Body of pancreas (tissue), 4 donors: ENCODE results near the gene ZNF521. TPM values are rescaled to one million over a fixed set of nuclear protein-coding genes. Genes with fewer than 3 reads are reported as not detected.

Experiments used
- ATAC-seq: fragments of 150-250 bp; one replicate; pipeline ENCODE4 v1.9.1; 2016
- DNase-seq, 4 donors: peaks; one replicate each; pipeline ENCODE4 v3.0.0-alpha.2; 2019
- H3K27ac ChIP-seq, 4 donors: fragments of 200-600 bp; sonication (generic); 1 replicate in 3 of 4; 2 replicates in 1 of 4; pipeline versions ENCODE4 v1.5.1 to v1.6.1; 2016 to 2019; ENCODE audit warnings: mild to moderate bottlenecking in 1 of 4, mixed read lengths in 1 of 4, moderate library complexity in 1 of 4
- H3K27me3 ChIP-seq, 2 donors: fragments of 200-600 bp; sonication (generic); one replicate each; pipeline ENCODE4 v1.6.0; 2016; ENCODE audit warnings: mild to moderate bottlenecking in 1 of 2
- H3K36me3 ChIP-seq, 2 donors: fragments of 200-600 bp; sonication (generic); replicated peaks in 1 of 2; 2 replicates each; pipeline ENCODE4 v1.5.1; 2016; ENCODE audit warnings: low read depth in 2 of 2; ENCODE audit not compliant: insufficient read depth in 1 of 2
- H3K4me1 ChIP-seq: fragments of 200-600 bp; sonication (generic); one replicate; pipeline ENCODE4 v1.6.0; 2016
- H3K4me3 ChIP-seq, 2 donors: fragments of 200-600 bp; sonication (generic); 1 replicate in 1 of 2; 2 replicates in 1 of 2; pipeline ENCODE4 v1.5.1; 2016 to 2019
- H3K9me3 ChIP-seq, 3 donors: fragments of 200-600 bp; sonication (generic); 1 replicate in 2 of 3; 2 replicates in 1 of 3; pipeline ENCODE4 v1.5.1; 2016
- POLR2A ChIP-seq, 3 donors: fragments of 450-650 bp; IDR thresholded peaks; one replicate each; pipeline ENCODE4 v1.6.1; 2016; ENCODE audit warnings: antibody characterized with exemption in 3 of 3, mild to moderate bottlenecking in 2 of 3
- WGBS, 2 donors: methylation state at CpG; one replicate each; pipeline ENCODE4 v1.1.5; 2017; 5-methylcytosine and 5-hydroxymethylcytosine counted together
- intact Hi-C: fragments of 100-400 bp; cut with DNase I; formaldehyde crosslinking; loops from one replicate; pipeline ENCODE4 v1.15.1; 2023
- total RNA-seq, 2 donors: library from RNA; depleted of rRNA; stranded (reverse); fragments of >200 nt; gene quantifications; one replicate each; pipeline ENCODE4 v1.1.0, GENCODE V29; 2016
- TF ChIP-seq, protein P1 (sequence below), 7 experiments: fragments of 450-650 bp in 4 of 7; fragments of 200-600 bp in 3 of 7; sonication (generic) in 3 of 7; IDR thresholded peaks; one replicate each; pipeline ENCODE4 v1.5.1; 2016 to 2019; ENCODE audit warnings: antibody characterized with exemption in 7 of 7

Gene ZNF521
- total RNA-seq, 2 donors from 2014 or later, result 3.3 to 17.4 TPM

DNA sequence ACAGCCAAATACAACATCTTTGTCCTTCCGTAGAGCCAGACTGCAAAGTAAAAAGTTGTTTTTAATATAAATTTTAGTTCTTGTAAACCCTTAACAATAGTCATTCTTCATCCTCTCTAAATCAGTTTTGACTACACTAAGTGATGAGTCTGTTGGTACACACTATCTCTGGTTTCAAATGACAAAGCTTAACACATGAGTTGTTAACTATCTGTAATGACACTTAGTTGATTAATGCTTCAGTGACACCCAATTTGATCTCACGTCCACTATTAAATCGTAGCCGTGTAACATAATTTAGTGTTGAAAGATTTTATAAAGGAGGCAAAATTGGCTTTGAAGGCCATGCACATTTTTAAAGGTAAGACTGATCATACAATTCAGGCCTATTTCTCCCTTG, 181.6 kb downstream of the ZNF521 start:
- 80% methylated on average over 4 of the region's 4 CpGs for WGBS, 2 donors
- intact Hi-C loops, result no loop called here
- ATAC-seq, result no peak
- TF ChIP-seq, protein P1, sequence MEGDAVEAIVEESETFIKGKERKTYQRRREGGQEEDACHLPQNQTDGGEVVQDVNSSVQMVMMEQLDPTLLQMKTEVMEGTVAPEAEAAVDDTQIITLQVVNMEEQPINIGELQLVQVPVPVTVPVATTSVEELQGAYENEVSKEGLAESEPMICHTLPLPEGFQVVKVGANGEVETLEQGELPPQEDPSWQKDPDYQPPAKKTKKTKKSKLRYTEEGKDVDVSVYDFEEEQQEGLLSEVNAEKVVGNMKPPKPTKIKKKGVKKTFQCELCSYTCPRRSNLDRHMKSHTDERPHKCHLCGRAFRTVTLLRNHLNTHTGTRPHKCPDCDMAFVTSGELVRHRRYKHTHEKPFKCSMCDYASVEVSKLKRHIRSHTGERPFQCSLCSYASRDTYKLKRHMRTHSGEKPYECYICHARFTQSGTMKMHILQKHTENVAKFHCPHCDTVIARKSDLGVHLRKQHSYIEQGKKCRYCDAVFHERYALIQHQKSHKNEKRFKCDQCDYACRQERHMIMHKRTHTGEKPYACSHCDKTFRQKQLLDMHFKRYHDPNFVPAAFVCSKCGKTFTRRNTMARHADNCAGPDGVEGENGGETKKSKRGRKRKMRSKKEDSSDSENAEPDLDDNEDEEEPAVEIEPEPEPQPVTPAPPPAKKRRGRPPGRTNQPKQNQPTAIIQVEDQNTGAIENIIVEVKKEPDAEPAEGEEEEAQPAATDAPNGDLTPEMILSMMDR (IDR thresholded peaks at IDR 0.05), result no peak
- TF ChIP-seq POLR2A (IDR thresholded peaks at IDR 0.05), result no peak
- H3K27me3 ChIP-seq, result no peaks in the 10 kb centered on the region
- H3K36me3 ChIP-seq, result no peaks in the 10 kb centered on the region
- H3K27ac ChIP-seq, result no peak overlapping the region
- no peaks in the 10 kb centered on the region for H3K9me3 ChIP-seq
- no peak for DNase-seq
- no peak overlapping the region for H3K4me3 ChIP-seq
- no peaks in the 10 kb centered on the region for H3K4me1 ChIP-seq

DNA sequence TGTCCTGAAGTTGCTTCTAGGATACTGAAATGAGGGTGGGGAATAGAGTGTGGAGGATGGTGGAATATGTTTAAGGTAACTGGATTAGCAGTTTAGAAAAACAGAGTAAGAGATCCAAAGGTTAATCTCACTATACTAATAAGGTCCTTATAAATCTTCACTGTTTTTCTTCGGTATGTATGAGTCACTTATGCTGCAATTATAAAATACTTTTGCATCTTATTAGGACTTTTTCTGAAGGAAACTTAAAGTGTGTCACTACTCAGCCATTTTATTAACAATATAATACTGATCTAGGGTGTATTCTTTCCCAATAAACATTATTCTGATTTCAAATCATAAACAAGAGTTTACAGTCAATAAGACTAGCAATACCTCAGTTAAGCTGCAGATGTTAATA, 182.3 kb downstream of the ZNF521 start:
- no peak for TF ChIP-seq POLR2A (IDR thresholded peaks at IDR 0.05)
- TF ChIP-seq, protein P1 (IDR thresholded peaks at IDR 0.05), result no peak
- Histone ChIP-seq H3K36me3 (no peaks in the 10 kb centered on the region), H3K4me1 (no peaks in the 10 kb centered on the region), H3K9me3 (no peaks in the 10 kb centered on the region), H3K27me3 (no peaks in the 10 kb centered on the region), H3K27ac (no peak overlapping the region), H3K4me3 (no peak overlapping the region)
- DNase-seq (no peak), ATAC-seq (no peak)
- 60 to 77% methylated on average over 1 of the region's 1 CpG for WGBS, 2 donors
- intact Hi-C loops, result no loop called here

DNA sequence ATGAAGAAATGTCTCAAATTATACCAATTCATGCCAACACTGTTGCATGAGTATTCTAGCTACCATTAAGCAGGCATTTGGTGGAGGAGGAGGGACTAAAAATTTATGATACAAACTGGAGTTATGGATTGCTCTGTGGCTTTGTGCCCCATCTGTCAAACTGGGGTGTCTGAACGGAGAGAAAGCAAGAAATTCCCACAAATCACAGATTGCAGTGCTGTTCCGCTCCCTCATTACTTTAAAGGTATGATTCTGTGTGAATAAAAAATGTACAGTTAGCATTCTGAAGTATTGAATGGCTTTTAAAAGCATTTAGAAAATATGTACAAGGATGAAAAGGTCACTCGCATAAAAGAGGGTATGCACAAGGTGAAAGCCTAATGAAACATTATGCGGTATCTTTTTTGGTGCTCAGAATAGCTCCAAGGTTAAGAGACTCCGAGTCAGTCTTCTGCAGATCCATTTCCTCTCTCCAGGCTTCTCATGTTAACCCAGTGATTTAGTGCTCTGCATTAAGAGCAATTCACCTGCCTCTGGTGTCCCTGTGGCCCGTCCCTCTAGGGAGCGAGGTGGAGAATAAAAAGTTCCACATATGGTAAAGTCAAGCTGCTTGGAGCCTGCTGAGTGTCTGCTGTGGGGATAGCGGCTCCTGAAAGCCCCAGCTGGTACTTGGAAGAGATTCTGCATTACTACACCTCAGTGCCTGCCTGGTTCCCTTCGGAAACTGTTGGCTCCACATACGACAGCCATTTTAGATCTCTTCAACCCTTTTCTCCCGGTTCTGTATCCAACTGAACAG, 184.2 kb downstream of the ZNF521 start:
- H3K9me3 ChIP-seq, result no peaks in the 10 kb centered on the region
- no peak overlapping the region for H3K27ac ChIP-seq
- H3K27me3 ChIP-seq, result no peaks in the 10 kb centered on the region
- no peak overlapping the region for H3K4me3 ChIP-seq
- intact Hi-C loops, result no loop called here
- ATAC-seq (no peak), DNase-seq (no peak)
- TF ChIP-seq POLR2A (IDR thresholded peaks at IDR 0.05), result no peak
- TF ChIP-seq, protein P1 (IDR thresholded peaks at IDR 0.05), result no peak
- no peaks in the 10 kb centered on the region for H3K36me3 ChIP-seq
- no peaks in the 10 kb centered on the region for H3K4me1 ChIP-seq
- 68 to 72% methylated on average over 11 of the region's 11 CpGs for WGBS, 2 donors

DNA sequence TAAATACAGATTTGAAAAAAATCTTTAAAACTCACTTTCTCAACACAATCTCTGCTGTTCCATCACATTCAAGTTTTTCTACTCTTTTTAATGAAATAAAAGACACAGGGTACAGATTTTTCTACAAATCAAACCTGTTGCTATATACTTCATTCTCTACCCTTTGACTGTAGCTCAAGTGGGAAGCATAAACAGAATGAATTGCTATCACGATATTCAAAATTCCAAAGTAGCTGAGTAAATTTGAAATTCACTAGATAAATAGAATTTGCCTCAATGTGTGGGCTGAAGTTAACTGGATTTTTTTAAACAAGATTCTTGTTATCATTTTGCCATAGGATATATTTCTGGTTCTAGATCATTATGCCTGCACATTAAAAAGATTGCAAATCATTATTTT, 185.9 kb downstream of the ZNF521 start:
- no peaks in the 10 kb centered on the region for H3K9me3 ChIP-seq
- 46 to 51% methylated on average over 1 of the region's 1 CpG for WGBS, 2 donors
- H3K27me3 ChIP-seq, result no peaks in the 10 kb centered on the region
- TF ChIP-seq, protein P1 (IDR thresholded peaks at IDR 0.05), result no peak
- no peak for TF ChIP-seq POLR2A (IDR thresholded peaks at IDR 0.05)
- intact Hi-C loops, result no loop called here
- DNase-seq (no peak), ATAC-seq (no peak)
- no peak overlapping the region for H3K4me3 ChIP-seq
- H3K27ac ChIP-seq, result no peak overlapping the region
- no peaks in the 10 kb centered on the region for H3K4me1 ChIP-seq
- no peaks in the 10 kb centered on the region for H3K36me3 ChIP-seq
